Measurements from ENCODE around the gene ATP1A1.

Gene ATP1A1

DNA sequence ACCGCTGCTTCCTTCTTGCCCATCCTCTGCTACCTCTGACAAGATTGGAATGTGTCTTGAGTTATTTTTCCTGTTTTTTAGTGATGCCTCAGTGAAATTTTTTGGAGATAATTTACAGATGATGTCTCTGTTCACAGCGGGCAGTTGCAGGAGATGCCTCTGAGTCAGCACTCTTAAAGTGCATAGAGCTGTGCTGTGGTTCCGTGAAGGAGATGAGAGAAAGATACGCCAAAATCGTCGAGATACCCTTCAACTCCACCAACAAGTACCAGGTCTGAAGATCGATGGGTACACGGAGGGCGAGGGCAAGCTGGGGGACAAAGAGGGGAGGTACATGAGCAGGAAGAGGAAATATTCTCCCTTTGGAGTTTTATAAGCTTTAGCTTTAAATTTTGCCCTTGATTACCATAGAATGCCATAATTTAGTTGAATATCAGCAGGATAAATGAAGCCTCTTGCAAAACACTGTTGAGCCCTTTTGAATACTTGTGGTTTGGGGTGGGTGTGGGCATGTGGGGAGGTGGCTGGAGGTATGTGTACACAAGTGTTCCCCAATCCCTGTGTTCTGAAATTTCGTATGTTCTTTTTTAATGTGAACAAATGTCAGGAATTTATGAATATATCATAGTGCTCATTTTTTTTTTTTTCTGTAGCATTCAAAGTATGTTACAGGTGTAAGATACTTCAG, 19.8 kb downstream of the ATP1A1 start:
- DNase-seq: no peak

- no peak for DNase-seq
These were observed 20.7 kb downstream of the ATP1A1 start for GRCh38 chr1:116393792-116394191.

DNA sequence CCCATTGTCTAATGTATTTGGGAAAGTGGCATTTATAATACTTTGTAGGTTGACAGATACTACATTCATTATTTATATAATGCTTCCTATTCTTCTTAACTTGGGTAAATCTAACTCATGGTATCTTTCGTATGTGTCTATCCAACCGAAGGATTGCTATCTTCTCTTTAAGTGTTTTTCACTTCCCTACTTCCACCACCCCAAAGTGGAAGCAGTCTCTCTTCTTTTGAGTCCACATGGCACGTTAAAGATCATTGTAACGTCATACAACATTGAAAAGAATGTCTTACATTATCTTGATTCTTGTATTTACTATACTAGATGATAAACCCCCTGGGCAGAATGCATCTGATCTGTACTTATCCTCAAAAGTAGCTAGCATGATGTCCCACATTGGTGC, 21.2 kb downstream of the ATP1A1 start:
- DNase-seq: no peak

- no peak for DNase-seq
These were observed 23.7 kb downstream of the ATP1A1 start for GRCh38 chr1:116396769-116397168.

- no peak for DNase-seq
These were observed 24.7 kb downstream of the ATP1A1 start for GRCh38 chr1:116397728-116398127.

DNA sequence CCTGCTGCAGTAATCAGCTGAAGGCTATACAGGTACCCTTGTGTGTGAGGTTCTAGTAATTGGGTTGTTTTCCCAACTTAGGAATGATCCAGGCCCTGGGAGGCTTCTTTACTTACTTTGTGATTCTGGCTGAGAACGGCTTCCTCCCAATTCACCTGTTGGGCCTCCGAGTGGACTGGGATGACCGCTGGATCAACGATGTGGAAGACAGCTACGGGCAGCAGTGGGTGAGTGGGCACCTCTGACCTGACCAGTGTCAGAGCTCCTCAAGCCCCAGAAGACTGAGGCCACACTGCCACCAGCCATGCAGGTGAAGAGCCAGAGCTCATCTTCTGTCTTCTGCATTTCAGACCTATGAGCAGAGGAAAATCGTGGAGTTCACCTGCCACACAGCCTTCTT, 27.7 kb downstream of the ATP1A1 start:
- DNase-seq: no peak

DNA sequence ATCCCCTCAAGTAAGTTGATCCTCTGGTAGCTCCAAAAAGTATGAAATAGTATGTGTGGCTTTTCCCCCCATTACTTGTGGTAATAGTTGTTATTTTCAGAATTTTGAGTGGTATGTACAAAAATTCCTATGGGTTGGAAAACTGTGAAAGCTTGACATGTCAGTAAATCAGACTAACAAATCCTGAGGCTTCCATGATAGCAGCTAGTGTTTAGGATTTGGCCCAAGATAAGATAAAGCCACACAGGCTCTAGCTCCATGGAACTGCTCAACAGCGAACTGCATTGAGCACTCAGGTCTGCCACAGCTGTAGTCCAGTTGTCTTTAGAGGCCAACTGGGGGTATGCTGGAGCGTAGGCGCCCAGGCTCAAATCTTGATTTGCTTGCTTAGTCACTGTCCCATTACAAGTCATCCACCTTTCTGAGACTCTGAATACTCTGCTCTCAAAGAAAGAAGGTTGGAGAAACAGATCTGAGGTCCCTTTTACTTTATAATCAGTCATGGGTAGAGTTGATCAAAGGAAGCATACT, 28.7 kb downstream of the ATP1A1 start:
- DNase-seq: no peak

DNA sequence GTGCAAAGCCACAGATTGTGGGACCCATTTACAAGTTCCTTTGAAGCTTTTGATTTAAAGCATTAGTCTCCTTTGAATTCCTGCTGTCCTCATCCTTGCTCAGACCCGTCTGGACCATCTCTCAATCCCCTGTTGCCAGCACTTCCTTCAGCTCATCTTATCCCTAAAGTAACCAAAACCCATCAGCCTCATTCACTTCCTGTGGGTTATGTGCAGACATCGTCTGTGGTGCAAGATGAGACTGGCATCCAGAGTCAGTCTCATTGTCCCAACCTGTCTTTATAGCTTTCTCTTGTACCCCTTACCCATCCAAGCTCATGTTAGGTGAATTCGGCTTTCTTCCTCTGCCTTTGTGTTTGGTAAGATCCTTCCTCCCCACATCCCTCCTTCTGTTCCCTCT, 29.3 kb downstream of the ATP1A1 start:
- DNase-seq: no peak

- DNase-seq: no peak
These were observed 30.6 kb downstream of the ATP1A1 start for GRCh38 chr1:116403496-116404136.

GRCh38 chr1:116404699-116405098, 31.7 kb downstream of the ATP1A1 start:
- no peak for DNase-seq

- DNase-seq: no peak
These were observed 32.4 kb downstream of the ATP1A1 start for GRCh38 chr1:116405241-116406135.

DNA sequence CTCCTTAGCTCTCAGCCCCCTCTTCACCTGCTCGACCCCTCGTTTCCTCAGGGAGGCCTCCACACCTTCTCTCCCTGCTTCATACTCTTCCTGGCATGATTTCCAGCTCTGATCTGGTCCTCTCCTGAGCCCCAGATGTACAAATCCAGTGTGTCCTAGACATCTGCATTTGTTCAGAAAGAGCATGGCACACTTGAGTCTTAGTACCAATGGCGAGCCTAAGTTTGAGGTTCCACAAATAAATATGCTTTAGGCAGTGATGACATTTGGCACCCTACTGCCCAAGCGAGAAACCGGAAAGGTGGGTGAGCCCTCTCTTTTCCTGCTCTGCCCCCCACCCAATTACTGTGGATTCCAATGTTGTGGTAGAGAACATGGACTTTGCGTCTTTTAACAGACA, 34.0 kb downstream of the ATP1A1 start:
- DNase-seq: no peak

DNA sequence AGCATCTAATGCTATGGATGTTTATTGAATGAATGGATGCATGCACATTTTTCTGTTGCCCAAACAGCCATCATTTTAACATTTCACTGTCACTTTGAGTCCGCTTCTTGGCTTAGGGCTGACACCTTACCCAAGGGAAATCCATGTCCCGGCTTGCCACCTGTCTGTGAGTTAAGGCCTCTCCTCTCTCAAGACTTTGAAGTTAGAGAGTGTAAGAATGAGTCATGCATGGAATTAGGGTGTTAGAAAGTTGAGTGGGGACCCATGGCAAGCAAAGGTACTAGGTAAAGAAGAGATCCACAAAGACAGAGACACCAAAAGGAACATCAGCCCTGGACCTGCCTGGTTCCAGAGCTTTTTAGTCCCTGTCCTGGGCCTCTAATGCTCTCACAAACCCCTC, 35.1 kb downstream of the ATP1A1 start:
- DNase-seq: no peak

DNA sequence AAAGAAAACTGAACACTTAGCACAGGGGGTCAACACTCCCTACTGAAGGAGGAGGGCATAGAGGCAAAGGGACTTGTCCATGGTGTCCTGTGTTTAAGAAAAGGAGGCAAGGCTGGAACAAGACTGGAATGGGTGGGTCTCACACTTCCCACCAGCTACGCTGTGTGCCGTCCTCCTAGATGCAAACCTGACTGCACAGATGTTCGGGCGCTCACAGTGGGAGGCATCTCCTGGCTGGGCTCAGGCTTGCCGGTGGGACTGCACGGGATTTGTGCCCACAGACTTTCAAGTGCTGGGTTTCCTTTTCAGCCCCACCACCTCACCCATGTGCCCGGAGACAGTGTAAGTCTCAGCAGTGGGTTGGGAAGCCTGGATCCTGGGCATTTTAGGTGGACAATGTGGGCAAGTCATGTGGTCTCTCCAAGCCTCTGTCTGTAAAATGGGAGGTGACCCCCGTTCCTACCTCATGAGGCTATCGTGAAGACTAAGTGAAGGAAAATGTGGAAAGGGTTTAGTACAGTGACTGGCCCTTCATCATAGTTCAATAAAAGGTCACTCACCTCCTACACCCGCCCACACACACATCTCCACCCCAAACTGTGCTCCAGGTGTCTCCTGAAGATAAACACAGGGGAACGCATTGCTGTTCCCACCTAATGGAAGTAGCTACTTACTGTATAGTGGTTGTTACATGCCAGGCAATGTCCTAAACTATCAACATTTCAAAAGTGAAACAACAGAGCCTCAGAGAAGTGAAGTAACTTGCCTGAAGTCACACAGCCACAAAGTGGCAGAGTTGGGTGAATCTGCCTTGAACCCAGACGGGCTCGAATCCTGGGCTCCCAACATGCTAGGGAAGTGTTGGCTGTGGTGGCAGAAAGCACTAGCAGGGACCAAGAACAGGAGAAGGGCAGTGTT, 36.0 kb downstream of the ATP1A1 start:
- no peak for DNase-seq

GRCh38 chr1:116409751-116410191, 36.7 kb downstream of the ATP1A1 start:
- DNase-seq: no peak

DNA sequence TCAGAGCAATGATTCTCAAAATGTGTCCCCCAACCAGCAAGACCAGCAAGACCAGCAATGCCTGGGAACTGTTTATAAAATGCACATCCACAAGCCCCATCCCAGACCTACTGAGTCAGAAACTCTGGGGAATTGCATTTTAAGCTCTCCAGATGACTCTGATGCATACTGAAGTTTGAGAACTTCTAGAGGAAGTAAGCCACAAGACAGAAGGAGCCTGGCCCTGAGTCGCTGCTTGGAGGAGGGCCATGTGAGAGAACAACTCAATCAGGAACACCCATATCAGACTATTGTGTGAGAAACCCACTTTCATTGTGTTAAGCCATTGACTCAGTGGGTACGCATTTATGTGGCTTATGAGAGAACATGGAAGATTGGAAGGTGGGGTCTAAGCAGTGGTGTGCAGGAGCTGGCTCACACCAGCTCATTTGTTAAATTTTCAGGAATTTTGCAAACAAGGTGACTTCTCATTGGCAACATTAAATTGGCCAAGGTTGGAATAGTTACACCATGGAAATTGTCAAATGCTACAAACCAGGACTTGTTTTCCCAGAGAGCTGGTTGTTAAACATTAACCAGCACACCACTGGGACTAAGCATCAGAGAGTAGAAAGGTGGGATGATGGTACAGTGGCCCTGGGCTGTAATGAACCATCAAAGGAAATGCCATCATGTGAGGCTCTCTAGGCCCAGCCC, 38.9 kb downstream of the ATP1A1 start:
- no peak for DNase-seq

- no peak for DNase-seq
These were observed 39.4 kb downstream of the ATP1A1 start for GRCh38 chr1:116412480-116412798.

- no peak for DNase-seq
These were observed 39.9 kb downstream of the ATP1A1 start for GRCh38 chr1:116412898-116413297.

- DNase-seq: no peak
These were observed 40.4 kb downstream of the ATP1A1 start for GRCh38 chr1:116413414-116413813.

GRCh38 chr1:116414364-116414763, 41.3 kb downstream of the ATP1A1 start:
- no peak for DNase-seq

- no peak for DNase-seq
These were observed 42.2 kb downstream of the ATP1A1 start for GRCh38 chr1:116415200-116415698.

Data from NCI-H1930 (cell line).